ENCODE measurements around the gene DNAH17.

GRCh38 chr17:78374631-78375274, 202.4 kb downstream of the DNAH17 start:
- TF ChIP-seq CTCF (conservative IDR thresholded peaks at IDR 0.05) = no peak
- no peak for TF ChIP-seq EZH2 (IDR thresholded peaks at IDR 0.05; ENCODE audit: low read depth)
